ENCODE results near the gene OVCA2. TPM values are rescaled to one million over a fixed set of nuclear protein-coding genes. Genes with fewer than 3 reads are reported as not detected.

The OVCA2 gene
- total and polyA plus RNA-seq, 2 experiments from 2014 or later, result 49.2 to 72.5 TPM

DNA sequence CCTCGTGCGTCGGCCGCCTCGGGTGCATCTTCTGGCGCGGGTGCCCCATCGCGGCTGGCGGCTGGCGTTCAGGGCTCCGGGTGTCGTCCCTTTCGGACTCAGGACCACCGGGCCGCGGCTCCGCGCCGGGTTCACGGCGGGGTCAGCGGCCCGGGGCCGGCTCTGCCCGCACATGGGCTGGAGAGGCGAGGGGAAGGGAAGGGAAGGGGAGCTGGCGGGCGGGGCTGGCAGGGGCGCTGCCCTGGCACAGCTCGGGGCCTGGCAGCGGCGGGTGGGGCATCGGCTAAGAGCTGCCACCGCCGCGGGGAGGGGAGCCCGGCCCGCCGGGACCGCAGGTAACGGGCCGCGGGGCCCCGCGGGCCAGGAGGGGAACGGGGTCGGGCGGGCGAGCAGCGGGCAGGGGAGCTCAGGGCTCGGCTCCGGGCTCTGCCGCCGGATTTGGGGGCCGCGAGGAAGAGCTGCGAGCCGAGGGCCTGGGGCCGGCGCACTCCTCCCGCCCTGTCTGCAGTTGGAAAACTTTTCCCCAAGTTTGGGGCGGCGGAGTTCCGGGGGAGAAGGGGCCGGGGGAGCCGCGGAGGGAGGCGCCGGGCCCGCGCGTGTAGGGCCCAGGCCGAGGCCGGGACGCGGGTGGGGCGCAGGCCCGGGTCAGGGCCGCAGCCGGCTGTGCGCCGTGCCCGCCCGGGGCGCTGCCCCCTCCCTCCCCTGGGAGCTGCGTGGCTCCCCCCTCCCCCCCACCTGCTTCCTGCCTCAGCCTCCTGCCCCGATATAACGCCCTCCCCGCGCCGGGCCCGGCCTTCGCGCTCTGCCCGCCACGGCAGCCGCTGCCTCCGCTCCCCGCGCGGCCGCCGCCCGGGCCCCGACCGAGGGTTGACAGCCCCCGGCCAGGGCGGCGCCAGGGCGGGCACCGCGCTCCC is 13.7 kb downstream of the OVCA2 start:
- peak overlapping the region; percentile 69 for H3K27ac ChIP-seq
- DNase-seq (ENCODE audit: low spot score), result no peak

DNA sequence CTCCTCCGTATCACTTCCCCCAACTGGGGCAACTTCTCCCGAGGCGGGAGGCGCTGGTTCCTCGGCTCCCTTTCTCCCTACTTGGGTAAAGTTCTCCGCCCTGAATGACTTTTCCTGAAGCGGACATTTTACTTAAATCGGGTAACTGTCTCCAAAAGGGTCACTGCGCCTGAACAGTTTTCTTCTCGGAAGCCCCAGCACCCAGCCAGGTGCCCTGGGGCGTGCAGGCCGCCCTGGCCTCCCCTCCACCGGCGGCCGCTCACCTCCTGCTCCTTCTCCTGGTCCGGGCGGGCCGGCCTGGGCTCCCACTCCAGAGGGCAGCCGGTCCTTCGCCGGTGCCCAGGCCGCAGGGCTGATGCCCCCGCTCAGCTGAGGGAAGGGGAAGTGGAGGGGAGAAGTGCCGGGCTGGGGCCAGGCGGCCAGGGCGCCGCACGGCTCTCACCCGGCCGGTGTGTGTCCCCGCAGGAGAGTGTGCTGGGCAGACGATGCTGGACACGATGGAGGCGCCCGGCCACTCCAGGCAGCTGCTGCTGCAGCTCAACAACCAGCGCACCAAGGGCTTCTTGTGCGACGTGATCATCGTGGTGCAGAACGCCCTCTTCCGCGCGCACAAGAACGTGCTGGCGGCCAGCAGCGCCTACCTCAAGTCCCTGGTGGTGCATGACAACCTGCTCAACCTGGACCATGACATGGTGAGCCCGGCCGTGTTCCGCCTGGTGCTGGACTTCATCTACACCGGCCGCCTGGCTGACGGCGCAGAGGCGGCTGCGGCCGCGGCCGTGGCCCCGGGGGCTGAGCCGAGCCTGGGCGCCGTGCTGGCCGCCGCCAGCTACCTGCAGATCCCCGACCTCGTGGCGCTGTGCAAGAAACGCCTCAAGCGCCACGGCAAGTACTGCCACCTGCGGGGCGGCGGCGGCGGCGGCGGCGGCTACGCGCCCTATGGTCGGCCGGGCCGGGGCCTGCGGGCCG is 14.7 kb downstream of the OVCA2 start:
- TF ChIP-seq EZH2 (IDR thresholded peaks at IDR 0.05; ENCODE audit: borderline replicate concordance), result peak; percentile 11
- TF ChIP-seq EZH2phosphoT487 (IDR thresholded peaks at IDR 0.05; ENCODE audit: low read depth, severe bottlenecking, unreplicated experiment), result peak; percentile 15
- TF ChIP-seq, protein P1, sequence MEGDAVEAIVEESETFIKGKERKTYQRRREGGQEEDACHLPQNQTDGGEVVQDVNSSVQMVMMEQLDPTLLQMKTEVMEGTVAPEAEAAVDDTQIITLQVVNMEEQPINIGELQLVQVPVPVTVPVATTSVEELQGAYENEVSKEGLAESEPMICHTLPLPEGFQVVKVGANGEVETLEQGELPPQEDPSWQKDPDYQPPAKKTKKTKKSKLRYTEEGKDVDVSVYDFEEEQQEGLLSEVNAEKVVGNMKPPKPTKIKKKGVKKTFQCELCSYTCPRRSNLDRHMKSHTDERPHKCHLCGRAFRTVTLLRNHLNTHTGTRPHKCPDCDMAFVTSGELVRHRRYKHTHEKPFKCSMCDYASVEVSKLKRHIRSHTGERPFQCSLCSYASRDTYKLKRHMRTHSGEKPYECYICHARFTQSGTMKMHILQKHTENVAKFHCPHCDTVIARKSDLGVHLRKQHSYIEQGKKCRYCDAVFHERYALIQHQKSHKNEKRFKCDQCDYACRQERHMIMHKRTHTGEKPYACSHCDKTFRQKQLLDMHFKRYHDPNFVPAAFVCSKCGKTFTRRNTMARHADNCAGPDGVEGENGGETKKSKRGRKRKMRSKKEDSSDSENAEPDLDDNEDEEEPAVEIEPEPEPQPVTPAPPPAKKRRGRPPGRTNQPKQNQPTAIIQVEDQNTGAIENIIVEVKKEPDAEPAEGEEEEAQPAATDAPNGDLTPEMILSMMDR (IDR thresholded peaks at IDR 0.05; ENCODE audit: poor library complexity), result no peak
- peaks cover 28% of the 10 kb centered on the region for H3K4me1 ChIP-seq (ENCODE audit: insufficient read depth)
- peaks cover 4% of the 10 kb centered on the region for H4K20me1 ChIP-seq (ENCODE audit: insufficient read depth, poor library complexity, severe bottlenecking)
- peaks cover 63% of the 10 kb centered on the region for H3K27me3 ChIP-seq
- peaks cover 4% of the 10 kb centered on the region for H3K79me2 ChIP-seq
- H2AFZ ChIP-seq, result no peak overlapping the region
- H3K4me3 ChIP-seq, result no peak overlapping the region
- 29% methylated on average over 72 of the region's 85 CpGs for WGBS (ENCODE audit: low lambda C conversion rate, missing lambda C conversion rate)
- DNase-seq (ENCODE audit: low spot score), result peak; percentile 63
- H3K4me2 ChIP-seq, result peak overlapping the region; percentile 99
- no peaks in the 10 kb centered on the region for H3K9me3 ChIP-seq (ENCODE audit: low read depth)
- H3K36me3 ChIP-seq (replicated peaks; ENCODE audit: insufficient read depth, low read depth), result no peaks in the 10 kb centered on the region
- peak overlapping the region; percentile 37 for H3K27ac ChIP-seq
- H3K9me2 ChIP-seq (replicated peaks; ENCODE audit: insufficient read depth), result no peaks in the 10 kb centered on the region

More for the DNA sequence above, 13.7 kb downstream of the OVCA2 start:
- peak overlapping the region; percentile 72 for H3K4me3 ChIP-seq
- H3K4me2 ChIP-seq, result peak overlapping the region; percentile 99
- no peak overlapping the region for H2AFZ ChIP-seq
- peaks cover 65% of the 10 kb centered on the region for H3K27me3 ChIP-seq
- H3K36me3 ChIP-seq (replicated peaks; ENCODE audit: insufficient read depth, low read depth), result no peaks in the 10 kb centered on the region
- H4K20me1 ChIP-seq (ENCODE audit: insufficient read depth, poor library complexity, severe bottlenecking), result peaks cover 4% of the 10 kb centered on the region
- no peaks in the 10 kb centered on the region for H3K9me3 ChIP-seq (ENCODE audit: low read depth)
- peaks cover 32% of the 10 kb centered on the region for H3K4me1 ChIP-seq (ENCODE audit: insufficient read depth)
- H3K9me2 ChIP-seq (replicated peaks; ENCODE audit: insufficient read depth), result no peaks in the 10 kb centered on the region
- WGBS (ENCODE audit: low lambda C conversion rate, missing lambda C conversion rate), result 20% methylated on average over 32 of the region's 113 CpGs
- no peak for TF ChIP-seq EZH2phosphoT487 (IDR thresholded peaks at IDR 0.05; ENCODE audit: low read depth, severe bottlenecking, unreplicated experiment)
- TF ChIP-seq EZH2 (IDR thresholded peaks at IDR 0.05; ENCODE audit: borderline replicate concordance), result peak; percentile 49
- TF ChIP-seq, protein P1 (IDR thresholded peaks at IDR 0.05; ENCODE audit: poor library complexity), result no peak
- H3K79me2 ChIP-seq, result peaks cover 4% of the 10 kb centered on the region

DNA sequence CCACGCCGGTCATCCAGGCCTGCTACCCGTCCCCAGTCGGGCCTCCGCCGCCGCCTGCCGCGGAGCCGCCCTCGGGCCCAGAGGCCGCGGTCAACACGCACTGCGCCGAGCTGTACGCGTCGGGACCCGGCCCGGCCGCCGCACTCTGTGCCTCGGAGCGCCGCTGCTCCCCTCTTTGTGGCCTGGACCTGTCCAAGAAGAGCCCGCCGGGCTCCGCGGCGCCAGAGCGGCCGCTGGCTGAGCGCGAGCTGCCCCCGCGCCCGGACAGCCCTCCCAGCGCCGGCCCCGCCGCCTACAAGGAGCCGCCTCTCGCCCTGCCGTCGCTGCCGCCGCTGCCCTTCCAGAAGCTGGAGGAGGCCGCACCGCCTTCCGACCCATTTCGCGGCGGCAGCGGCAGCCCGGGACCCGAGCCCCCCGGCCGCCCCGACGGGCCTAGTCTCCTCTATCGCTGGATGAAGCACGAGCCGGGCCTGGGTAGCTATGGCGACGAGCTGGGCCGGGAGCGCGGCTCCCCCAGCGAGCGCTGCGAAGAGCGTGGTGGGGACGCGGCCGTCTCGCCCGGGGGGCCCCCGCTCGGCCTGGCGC is 15.4 kb downstream of the OVCA2 start:
- Histone ChIP-seq H3K27ac (no peak overlapping the region), H3K9me2 (replicated peaks; ENCODE audit: insufficient read depth) (no peaks in the 10 kb centered on the region), H4K20me1 (ENCODE audit: insufficient read depth, poor library complexity, severe bottlenecking) (peaks cover 4% of the 10 kb centered on the region), H3K9me3 (ENCODE audit: low read depth) (no peaks in the 10 kb centered on the region), H3K4me1 (ENCODE audit: insufficient read depth) (peaks cover 28% of the 10 kb centered on the region), H3K4me2 (peak overlapping the region; percentile 99), H3K36me3 (replicated peaks; ENCODE audit: insufficient read depth, low read depth) (no peaks in the 10 kb centered on the region), H3K4me3 (no peak overlapping the region), H3K27me3 (peaks cover 56% of the 10 kb centered on the region), H2AFZ (no peak overlapping the region), H3K79me2 (peaks cover 4% of the 10 kb centered on the region)
- DNase-seq (ENCODE audit: low spot score), result no peak
- TF ChIP-seq, protein P1 (IDR thresholded peaks at IDR 0.05; ENCODE audit: poor library complexity), result no peak
- peak; percentile 77 for TF ChIP-seq EZH2 (IDR thresholded peaks at IDR 0.05; ENCODE audit: borderline replicate concordance)
- TF ChIP-seq EZH2phosphoT487 (IDR thresholded peaks at IDR 0.05; ENCODE audit: low read depth, severe bottlenecking, unreplicated experiment), result no peak
- WGBS (ENCODE audit: low lambda C conversion rate, missing lambda C conversion rate), result 20% methylated on average over 50 of the region's 81 CpGs

All from hepatocyte (in vitro differentiated cells).